GM18511 (cell line): ENCODE measurements around the gene ITGA11.

Source experiments
- ATAC-seq: cut with Tn5 transposase; IDR thresholded peaks from one replicate; pipeline ENCODE4 v1.9.1; 2021; ENCODE audit warnings: mild to moderate bottlenecking, moderate library complexity; ENCODE audit not compliant: unreplicated experiment

Gene ITGA11

DNA sequence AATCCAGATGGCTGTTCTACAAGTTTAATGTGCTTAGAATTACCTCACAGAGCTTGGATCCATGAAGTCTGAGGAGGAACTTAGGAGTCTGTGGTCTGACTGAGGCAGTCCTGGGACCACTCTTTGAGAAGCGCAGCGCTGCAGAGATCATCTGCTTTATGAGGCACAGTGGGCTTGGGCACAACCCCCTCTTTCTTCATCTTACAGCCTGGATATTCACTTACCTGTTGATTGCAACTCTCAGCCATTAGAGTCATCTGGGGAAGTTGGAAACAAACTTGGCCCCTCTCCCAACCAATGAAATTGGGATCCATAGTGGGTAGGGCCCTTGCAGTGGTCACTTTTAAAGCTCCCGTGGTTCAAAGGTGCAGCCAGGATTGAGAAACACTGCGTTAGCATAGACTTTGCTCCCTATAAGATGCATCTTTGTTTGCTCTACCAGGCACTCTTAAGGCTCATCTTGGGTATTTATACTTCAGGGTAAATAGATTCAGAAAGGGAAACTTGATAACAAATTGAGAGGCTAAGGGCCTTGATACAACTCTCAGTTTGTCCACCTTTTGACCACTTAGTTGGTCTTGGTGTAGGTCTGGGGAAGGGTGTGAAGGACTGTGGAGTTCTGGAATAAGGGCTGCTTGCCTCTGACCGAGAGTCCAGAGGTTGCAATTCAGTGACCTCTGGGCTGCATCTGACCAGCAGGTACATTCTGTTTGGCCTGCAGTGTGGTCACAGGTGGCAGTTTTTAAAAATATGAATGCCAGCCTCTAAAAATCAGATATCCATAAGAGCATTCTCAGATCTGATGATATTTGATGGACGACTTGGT is 131.6 kb downstream of the ITGA11 start:
- no peak for ATAC-seq

GRCh38 chr15:68299436-68299835 is 132.5 kb downstream of the ITGA11 start:
- ATAC-seq: peak; percentile 24

DNA sequence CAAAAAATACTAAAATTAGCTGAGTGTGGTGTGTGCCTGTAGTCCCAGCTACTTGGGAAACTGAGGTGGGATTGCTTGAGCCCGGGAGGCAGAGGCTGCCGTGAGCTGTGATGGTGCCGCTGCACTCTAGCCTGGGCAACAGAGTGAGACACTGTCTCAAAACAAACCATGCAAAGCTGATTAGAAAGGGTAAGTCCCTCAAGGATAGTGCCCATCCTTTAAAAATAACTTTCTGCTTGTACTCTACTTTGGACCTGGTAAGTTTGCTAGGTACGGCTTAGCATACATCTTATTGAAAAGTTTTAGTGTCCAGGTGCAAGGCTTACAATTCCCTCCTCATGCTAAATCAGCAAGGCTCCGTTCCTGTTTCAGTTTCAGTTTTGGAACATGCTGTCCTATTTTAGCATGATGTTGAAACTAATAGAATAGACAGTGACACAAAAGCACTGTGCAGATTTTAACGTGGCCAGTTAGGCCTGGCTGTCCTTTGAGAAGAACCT is 133.0 kb downstream of the ITGA11 start:
- peak; percentile 88 for ATAC-seq

DNA sequence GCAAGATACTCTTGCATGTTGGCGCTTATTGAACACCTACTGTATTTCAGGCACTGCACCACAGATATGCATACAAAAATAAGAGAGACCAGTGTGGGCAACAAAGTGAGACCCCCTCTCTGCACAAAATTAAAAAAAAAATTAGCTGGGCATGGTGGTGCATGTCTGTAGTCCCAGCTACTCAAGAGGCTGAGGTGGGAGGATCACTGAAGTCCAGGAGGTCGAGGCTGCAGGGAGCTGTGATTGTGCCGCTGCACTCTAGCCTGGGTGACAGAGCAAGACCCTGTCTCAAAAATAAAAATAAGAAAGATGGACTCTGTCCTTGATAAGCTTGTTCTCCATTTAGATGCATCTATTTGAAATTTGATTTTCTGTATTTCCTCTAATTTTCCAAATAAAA is 133.6 kb downstream of the ITGA11 start:
- no peak for ATAC-seq

- no peak for ATAC-seq
Observed at GRCh38 chr15:68295014-68295805, 136.8 kb downstream of the ITGA11 start.

DNA sequence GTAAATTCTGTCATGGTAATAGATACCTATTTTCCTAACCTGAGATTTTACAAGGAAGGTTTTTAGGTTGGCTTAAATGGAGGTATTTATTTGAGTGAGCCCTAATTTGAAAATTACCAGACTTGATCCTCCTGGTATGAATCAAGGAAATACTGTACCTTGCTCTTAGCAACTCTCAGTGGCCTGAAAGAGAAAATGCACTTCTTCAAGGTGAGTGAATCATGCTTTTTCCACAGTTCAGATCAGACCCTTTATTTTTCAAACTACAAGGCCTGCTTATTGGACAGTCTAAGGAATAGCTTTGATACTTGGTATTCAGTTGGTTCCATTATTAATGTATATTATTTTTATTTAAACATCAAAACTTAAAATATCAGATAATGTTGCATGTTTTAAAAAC is 139.0 kb downstream of the ITGA11 start:
- no peak for ATAC-seq

DNA sequence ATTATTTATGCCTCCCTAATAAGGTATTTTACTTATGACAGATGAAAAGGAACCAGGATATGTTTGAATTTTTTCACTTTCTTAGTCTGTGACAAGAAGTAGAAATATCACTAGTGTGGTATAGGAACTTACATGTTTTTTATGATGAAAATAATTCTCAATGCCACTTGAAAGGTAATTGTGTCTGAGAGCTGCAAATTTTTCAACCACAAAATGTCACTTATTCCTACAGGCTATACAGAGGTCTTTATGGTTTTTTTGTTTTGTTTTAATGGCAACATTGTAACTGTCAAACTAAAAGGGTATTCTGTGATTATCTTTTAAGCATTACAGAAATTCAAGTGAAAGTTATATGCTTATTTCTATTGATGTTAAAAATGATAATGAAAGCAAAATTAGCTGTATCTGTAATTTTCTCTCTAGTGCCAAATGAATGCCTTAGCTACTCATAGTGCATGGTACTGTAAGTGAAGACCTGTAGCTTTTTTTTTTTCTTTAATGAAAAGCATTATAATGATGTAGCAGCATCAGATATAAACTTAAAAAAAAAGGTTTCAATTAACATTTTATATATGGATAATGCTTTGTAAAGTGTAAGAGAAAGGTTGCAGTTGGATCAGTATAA is 139.7 kb downstream of the ITGA11 start:
- no peak for ATAC-seq

GRCh38 chr15:68290715-68291114 is 141.2 kb downstream of the ITGA11 start:
- ATAC-seq: no peak

GRCh38 chr15:68289621-68290352 is 142.2 kb downstream of the ITGA11 start:
- no peak for ATAC-seq

DNA sequence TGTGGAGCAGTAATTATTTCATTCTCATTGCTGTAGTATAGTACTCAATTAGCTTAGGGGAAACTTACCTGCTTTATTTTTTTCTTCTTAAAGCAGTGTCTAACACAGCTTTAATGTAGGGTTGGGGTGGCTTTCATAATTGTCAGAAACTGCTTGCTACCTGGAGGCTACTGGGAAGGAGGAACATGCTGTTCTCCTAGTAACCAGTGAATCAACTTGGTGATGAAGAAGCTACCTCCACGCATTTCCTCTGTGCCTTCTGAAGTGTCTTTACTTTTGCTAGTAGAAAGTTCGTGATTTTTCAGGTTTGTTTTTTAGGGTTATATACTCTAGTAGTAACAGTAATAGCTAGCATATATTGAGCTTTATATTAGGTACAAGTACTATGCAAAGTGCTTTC is 142.9 kb downstream of the ITGA11 start:
- no peak for ATAC-seq

GRCh38 chr15:68286256-68286655 is 145.7 kb downstream of the ITGA11 start:
- ATAC-seq: no peak

DNA sequence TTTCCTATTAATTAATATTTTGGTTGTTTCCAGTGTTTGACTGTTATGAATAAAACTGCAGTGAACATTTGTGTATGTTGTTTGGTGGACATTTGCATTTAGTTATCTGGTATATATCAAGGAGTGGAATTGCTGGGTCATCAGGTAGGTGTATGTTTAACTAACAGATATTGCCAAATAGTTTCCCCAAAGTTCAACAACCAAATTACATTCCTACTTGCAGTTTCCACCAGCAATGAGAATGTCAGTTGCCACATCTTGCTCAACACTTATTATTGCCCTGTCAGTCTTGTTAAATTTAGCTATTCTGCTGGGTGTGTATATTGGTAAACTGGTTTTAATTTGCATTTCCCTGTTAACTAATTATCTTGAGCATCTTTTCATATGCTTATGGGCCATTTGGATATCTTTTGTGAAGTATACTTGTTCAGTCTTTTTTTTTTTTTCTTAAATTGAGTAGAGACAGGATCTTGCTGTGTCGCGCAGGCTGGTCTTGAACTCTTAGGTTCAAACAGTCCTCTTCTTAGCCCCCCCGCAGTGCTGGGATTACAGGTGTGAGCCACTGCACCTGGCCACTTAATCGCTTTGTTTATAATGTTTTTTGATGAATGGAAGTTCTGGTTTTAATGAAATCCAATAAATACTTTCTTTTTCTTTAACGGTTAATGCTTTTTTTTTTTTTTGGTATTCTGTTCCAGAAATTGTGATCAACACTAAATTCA is 146.5 kb downstream of the ITGA11 start:
- no peak for ATAC-seq

DNA sequence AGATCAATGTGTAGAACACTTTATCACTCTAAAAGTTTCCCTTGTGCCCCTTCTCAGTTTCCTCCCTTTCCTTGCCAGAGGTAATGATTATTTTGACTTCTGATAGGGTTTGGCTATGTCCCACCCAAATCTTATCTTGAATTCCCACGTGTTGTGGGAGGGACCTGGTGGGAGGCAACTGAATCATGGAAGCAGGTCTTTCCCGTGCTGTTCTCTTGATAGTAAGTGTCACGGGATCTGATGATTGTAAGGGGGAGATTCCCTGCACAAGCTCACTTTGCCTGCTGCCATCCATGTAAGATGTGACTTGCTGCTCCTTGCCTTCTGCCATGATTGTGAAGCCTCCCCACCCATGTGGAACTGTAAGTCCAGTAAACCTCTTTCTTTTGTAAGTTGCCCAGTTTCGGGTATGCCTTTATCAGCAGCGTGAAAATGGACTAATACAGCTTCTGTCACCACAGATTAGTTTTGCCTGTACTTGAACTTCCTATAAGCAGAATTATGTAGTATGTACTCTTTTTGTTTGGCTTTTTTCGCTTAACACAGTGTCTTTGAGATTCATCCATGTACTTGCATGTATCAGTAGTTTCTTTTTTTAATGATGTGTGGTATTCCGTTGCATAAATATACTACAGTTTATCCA is 147.2 kb downstream of the ITGA11 start:
- no peak for ATAC-seq

DNA sequence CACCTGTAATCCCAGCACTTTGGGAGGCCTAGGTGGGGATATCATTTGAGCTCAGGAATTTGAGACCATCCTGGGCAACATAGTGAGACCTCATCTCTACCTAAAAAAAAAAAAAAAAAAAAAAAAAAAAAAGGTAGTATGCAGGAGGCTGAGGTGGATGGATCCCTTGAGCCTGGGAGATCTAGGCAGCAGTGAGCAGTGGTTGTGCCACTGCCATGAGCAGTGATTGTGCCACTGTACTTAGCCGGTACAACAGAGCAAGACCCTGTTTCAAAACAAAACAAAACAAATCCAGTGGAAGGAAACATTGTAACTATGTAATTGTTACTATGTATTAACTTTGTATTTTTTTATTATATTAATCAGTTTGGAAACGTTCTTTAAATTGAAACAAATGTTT is 148.6 kb downstream of the ITGA11 start:
- ATAC-seq: no peak

DNA sequence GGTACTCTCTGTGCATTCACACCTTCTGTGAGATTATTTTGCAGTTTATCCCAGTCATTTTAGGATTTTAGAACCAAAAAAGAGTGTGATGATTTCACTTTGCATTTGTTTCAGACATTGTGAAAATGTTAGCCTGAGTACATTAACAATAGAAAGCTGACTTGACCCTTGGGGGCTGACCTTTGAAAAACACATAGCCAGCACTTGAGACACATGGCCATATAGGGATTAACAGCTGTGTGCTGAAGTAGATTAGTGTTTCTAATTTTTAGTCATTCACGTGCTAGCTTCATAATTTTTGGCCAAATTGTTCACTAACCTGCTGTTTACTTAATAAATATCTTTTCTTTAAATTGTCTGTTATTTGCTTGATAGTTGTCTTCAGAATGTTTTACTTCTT is 151.0 kb downstream of the ITGA11 start:
- ATAC-seq: no peak

- ATAC-seq: no peak
Observed at GRCh38 chr15:68279779-68280753, 151.9 kb downstream of the ITGA11 start.

DNA sequence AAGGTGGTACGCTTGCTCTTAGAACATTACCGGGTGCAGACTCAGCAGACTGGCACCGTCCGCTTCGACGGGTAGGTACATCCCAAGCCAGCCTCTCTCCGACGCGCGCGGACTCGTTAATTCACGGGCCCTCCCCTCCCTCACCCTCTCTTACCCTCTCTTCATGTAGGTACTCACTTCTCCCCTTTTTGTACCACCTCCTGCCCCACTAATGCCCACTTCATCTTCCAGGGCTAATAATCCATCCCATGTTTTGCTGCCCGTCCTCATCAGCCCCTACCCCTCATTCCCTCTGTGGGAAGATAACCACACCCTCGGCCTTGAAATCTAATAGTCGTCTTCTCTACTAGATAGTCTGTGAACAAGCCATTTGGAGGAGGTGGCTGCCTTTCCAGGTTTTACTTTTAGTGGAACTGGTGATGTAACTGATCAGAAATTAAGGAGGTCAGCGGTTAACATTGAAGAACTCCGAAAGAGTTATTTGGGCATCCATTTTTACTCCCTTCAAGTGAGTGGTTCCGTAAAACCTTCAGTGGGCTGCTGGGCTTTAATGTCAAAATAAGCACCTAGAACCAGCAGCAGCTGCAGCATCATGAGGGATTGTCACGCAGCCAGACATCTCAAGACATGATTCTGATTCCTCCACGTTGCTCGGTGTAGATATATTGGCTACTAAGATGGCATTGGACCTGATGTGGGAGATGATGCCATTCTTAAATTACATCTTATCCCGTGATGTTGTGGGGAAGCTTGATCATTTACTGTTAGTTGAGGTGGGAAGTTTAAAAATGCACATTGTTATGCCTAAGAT is 153.2 kb downstream of the ITGA11 start:
- no peak for ATAC-seq

- ATAC-seq: no peak
Observed at GRCh38 chr15:68278345-68278594, 153.7 kb downstream of the ITGA11 start.
